SK-N-SH (cell line): ENCODE measurements around the gene CDH15. TPM values are rescaled to one million over a fixed set of nuclear protein-coding genes. Genes with fewer than 3 reads are reported as not detected.

Source experiments
- CTCF ChIA-PET: fragments of 300-600, 350-600 bp; formaldehyde crosslinking; extraction: SDS; loops from one replicate; lab custom pipeline; 2021; lab: Yijun Ruan, JAX
- POLR2A ChIA-PET: fragments of 350-600 bp; sonication (Branson Sonifier 250); formaldehyde crosslinking; extraction: SDS; loops from one replicate; lab custom pipeline; 2020; ENCODE audit warnings: antibody characterized with exemption, inconsistent platforms; lab: Yijun Ruan, JAX
- DNase-seq: peaks from one replicate; pipeline ENCODE4 v3.0.0; 2012
- H2AFZ ChIP-seq: fragments of 200-600 bp; sonication (generic); 2 replicates; pipeline ENCODE4 v1.8.1; 2016; ENCODE audit warnings: antibody characterized with exemption, mild to moderate bottlenecking, low read depth
- H3F3A ChIP-seq: fragments of 200-600 bp; sonication (generic); replicated peaks from 2 replicates; pipeline ENCODE3; 2016; ENCODE audit warnings: antibody characterized with exemption, mild to moderate bottlenecking; ENCODE audit not compliant: insufficient read depth
- H3K27ac ChIP-seq, 2 experiments: fragments of 200-500 bp in 1 of 2; fragments of 200-600 bp in 1 of 2; sonication (Bioruptor generic) in 1 of 2; sonication (generic), shearing (Covaris generic) in 1 of 2; 2 replicates each; pipeline versions ENCODE4 v1.5.1 to v1.6.1; 2014 to 2016; ENCODE audit warnings: low read depth in 2 of 2, inconsistent platforms in 1 of 2, low read length in 1 of 2, mild to moderate bottlenecking in 1 of 2, mixed read lengths in 1 of 2
- H3K27me3 ChIP-seq: fragments of 200-600 bp; sonication (generic), shearing (Covaris generic); 2 replicates; pipeline ENCODE4 v1.6.1; 2016; ENCODE audit warnings: mixed run types; ENCODE audit not compliant: insufficient read depth
- H3K36me3 ChIP-seq, 2 experiments: fragments of 200-500 bp in 1 of 2; fragments of 200-600 bp in 1 of 2; sonication (Bioruptor generic) in 1 of 2; sonication (generic) in 1 of 2; replicated peaks in 1 of 2; 2 replicates each; pipeline versions ENCODE3 to v1.5.1; 2014 to 2016; ENCODE audit warnings: low read length in 1 of 2, mild to moderate bottlenecking in 1 of 2; ENCODE audit not compliant: insufficient read depth in 2 of 2, control insufficient read depth in 1 of 2
- H3K4me1 ChIP-seq, 2 experiments: fragments of 200-500 bp in 1 of 2; fragments of 200-600 bp in 1 of 2; sonication (Bioruptor generic) in 1 of 2; sonication (generic), shearing (Covaris generic) in 1 of 2; 2 replicates each; pipeline versions ENCODE4 v1.5.1 to v1.6.1; 2014 to 2016; ENCODE audit warnings: low read depth in 1 of 2, low read length in 1 of 2, mixed run types in 1 of 2; ENCODE audit not compliant: insufficient read depth in 2 of 2, control insufficient read depth in 1 of 2
- H3K4me2 ChIP-seq: fragments of 200-600 bp; sonication (generic), shearing (Covaris generic); 2 replicates; pipeline ENCODE4 v1.6.1; 2017; ENCODE audit warnings: mixed run types
- H3K4me3 ChIP-seq, 2 experiments: fragments of 200-500 bp in 1 of 2; fragments of 200-600 bp in 1 of 2; sonication (Bioruptor generic) in 1 of 2; sonication (generic), shearing (Covaris generic) in 1 of 2; 2 replicates each; pipeline versions ENCODE4 v1.5.1 to v1.8.1; 2014 to 2016; ENCODE audit warnings: low read depth in 2 of 2, inconsistent platforms in 1 of 2, low read length in 1 of 2, mild to moderate bottlenecking in 1 of 2, mixed read lengths in 1 of 2, moderate library complexity in 1 of 2
- H3K79me2 ChIP-seq: fragments of 200-600 bp; sonication (generic); 2 replicates; pipeline ENCODE4 v1.8.1; 2017; ENCODE audit warnings: mild to moderate bottlenecking; ENCODE audit not compliant: insufficient read depth
- H3K9ac ChIP-seq: fragments of 200-600 bp; sonication (generic); 2 replicates; pipeline ENCODE4 v1.6.1; 2017; ENCODE audit warnings: mixed run types
- H3K9me2 ChIP-seq: fragments of 200-600 bp; sonication (generic); 2 replicates; pipeline ENCODE4 v1.6.1; 2017; ENCODE audit warnings: mixed run types
- H3K9me3 ChIP-seq: fragments of 200-600 bp; sonication (generic); 2 replicates; pipeline ENCODE4 v1.6.1; 2017; ENCODE audit warnings: mixed run types, mild to moderate bottlenecking, moderate library complexity
- H4K20me1 ChIP-seq: fragments of 200-600 bp; sonication (generic); 2 replicates; pipeline ENCODE4 v1.6.1; 2017; ENCODE audit warnings: mild to moderate bottlenecking, mixed run types; ENCODE audit not compliant: insufficient read depth
- CHD2 ChIP-seq: fragments of 150-350 bp; IDR thresholded peaks from 2 replicates; pipeline ENCODE4 v1.6.1; 2018; ENCODE audit warnings: low read length; ENCODE audit not compliant: partially characterized antibody
- CTCF ChIP-seq: fragments of 200-600 bp; sonication (generic); IDR thresholded peaks from 2 replicates; pipeline ENCODE4 v1.6.1; 2017; ENCODE audit warnings: antibody characterized with exemption, mild to moderate bottlenecking, moderate library complexity
- ELF1 ChIP-seq: IDR thresholded peaks from 2 replicates; pipeline ENCODE4 v1.4.0; 2012
- EZH2phosphoT487 ChIP-seq: fragments of 200-600 bp; sonication (generic); IDR thresholded peaks from 2 replicates; pipeline ENCODE4 v1.6.1; 2017; ENCODE audit warnings: low read depth, mixed run types, mild to moderate bottlenecking, antibody characterized with exemption, moderate library complexity, borderline replicate concordance
- FOXJ3 ChIP-seq: sonication (generic); formaldehyde crosslinking; IDR thresholded peaks from 2 replicates; pipeline ENCODE4 v1.5.1; 2020; ENCODE audit warnings: mild to moderate bottlenecking, missing genetic modification reagents
- FOXM1 ChIP-seq: IDR thresholded peaks from 2 replicates; pipeline ENCODE4 v1.4.0; 2012; ENCODE audit warnings: low read depth, mild to moderate bottlenecking
- GABPA ChIP-seq: IDR thresholded peaks from 2 replicates; pipeline ENCODE4 v1.4.0; 2012; ENCODE audit warnings: low read depth, mild to moderate bottlenecking
- GATA2 ChIP-seq: sonication (generic); formaldehyde crosslinking; IDR thresholded peaks from 2 replicates; pipeline ENCODE4 v1.5.0; 2020; ENCODE audit warnings: mild to moderate bottlenecking, missing genetic modification reagents
- IRF3 ChIP-seq: fragments of 150-350 bp; IDR thresholded peaks from 2 replicates; pipeline ENCODE4 v1.6.1; 2016; ENCODE audit warnings: mild to moderate bottlenecking, low read depth, low read length
- MAX ChIP-seq: IDR thresholded peaks from 2 replicates; pipeline ENCODE4 v1.4.0; 2012; ENCODE audit warnings: low read depth
- NFIC ChIP-seq: IDR thresholded peaks from 2 replicates; pipeline ENCODE4 v1.4.0; 2012; ENCODE audit warnings: borderline replicate concordance
- NRF1 ChIP-seq: IDR thresholded peaks from 2 replicates; pipeline ENCODE4 v1.6.1; 2012; ENCODE audit warnings: low read depth, mild to moderate bottlenecking, low read length
- POLR2AphosphoS5 ChIP-seq: IDR thresholded peaks from 2 replicates; pipeline ENCODE4 v1.6.1; 2012; ENCODE audit warnings: low read depth, low read length
- RAD21 ChIP-seq: IDR thresholded peaks from 2 replicates; pipeline ENCODE4 v1.6.1; 2012; ENCODE audit warnings: mild to moderate bottlenecking, low read length
- RCOR1 ChIP-seq: fragments of 150-350 bp; IDR thresholded peaks from 2 replicates; pipeline ENCODE4 v1.6.1; 2017; ENCODE audit warnings: antibody characterized with exemption, low read length
- REST ChIP-seq: IDR thresholded peaks from 2 replicates; pipeline ENCODE4 v1.6.1; 2012; ENCODE audit warnings: mild to moderate bottlenecking, low read depth, low read length, moderate library complexity
- SIN3A ChIP-seq: IDR thresholded peaks from 2 replicates; pipeline ENCODE4 v1.6.1; 2012; ENCODE audit warnings: low read depth, mild to moderate bottlenecking, low read length, moderate library complexity, borderline replicate concordance
- USF1 ChIP-seq: IDR thresholded peaks from 2 replicates; pipeline ENCODE4 v1.4.0; 2012; ENCODE audit warnings: low read depth, borderline replicate concordance
- WGBS: methylation state at CpG from one replicate; pipeline ENCODE4 v1.1.6; 2017; ENCODE audit warnings: low lambda C conversion rate; 5-methylcytosine and 5-hydroxymethylcytosine counted together
- polyA plus RNA-seq, 3 experiments: library from polyadenylated mRNA; depleted of rRNA; stranded (reverse); fragments of >200 nt; gene quantifications; 2 replicates each; pipeline ENCODE4 v1.2.3, GENCODE V29; 2012

Gene CDH15
- polyA plus RNA-seq, 1 of the 3 experiments (the other 2 are of a cell fraction), result 0.03 TPM

GRCh38 chr16:89136931-89137330 lies 34.6 kb upstream of the CDH15 start:
- H3K9me3 ChIP-seq, result no peaks in the 10 kb centered on the region
- ChIA-PET CTCF (interaction anchor here (1.1 kb wide), 1 partner anchor 279 kb away, joined by 3 read pairs; no protein-coding TSS in a partner anchor), POLR2A (no interaction called here)
- H3K9me2 ChIP-seq, result no peaks in the 10 kb centered on the region
- H4K20me1 ChIP-seq, result no peaks in the 10 kb centered on the region
- WGBS, result 97% methylated on average over 15 of the region's 17 CpGs
- DNase-seq, result no peak
- H3K27ac ChIP-seq, result no peak overlapping the region
- no peaks in the 10 kb centered on the region for H3F3A ChIP-seq
- H3K9ac ChIP-seq, result no peak overlapping the region
- H3K36me3 ChIP-seq, result peaks cover 0 to 33% of the 10 kb centered on the region in 2 experiments
- no peaks in the 10 kb centered on the region for H3K79me2 ChIP-seq
- TF ChIP-seq NFIC, result no peak
- TF ChIP-seq IRF3, result no peak
- TF ChIP-seq EZH2phosphoT487, result no peak
- TF ChIP-seq GATA2 (CRISPR knock-in tag), result no peak
- TF ChIP-seq USF1, result no peak
- TF ChIP-seq MAX, result no peak
- TF ChIP-seq ELF1, result no peak
- TF ChIP-seq CHD2, result no peak
- TF ChIP-seq REST, result no peak
- TF ChIP-seq RCOR1, result no peak
- no peak for TF ChIP-seq FOXJ3 (CRISPR knock-in tag)
- TF ChIP-seq GABPA, result no peak
- TF ChIP-seq RAD21, result no peak
- no peak for TF ChIP-seq NRF1
- TF ChIP-seq CTCF, result no peak
- no peak for TF ChIP-seq FOXM1
- no peak for TF ChIP-seq POLR2AphosphoS5
- TF ChIP-seq SIN3A, result no peak
- no peaks in the 10 kb centered on the region; a peak in 1 of 4 replicates for H3K4me1 ChIP-seq
- H2AFZ ChIP-seq, result no peak overlapping the region
- no peak overlapping the region for H3K4me2 ChIP-seq
- no peak overlapping the region for H3K4me3 ChIP-seq
- H3K27me3 ChIP-seq, result no peaks in the 10 kb centered on the region
